Myocyte (in vitro differentiated cells): ENCODE results near the gene CDH4. TPM values are rescaled to one million over a fixed set of nuclear protein-coding genes. Genes with fewer than 3 reads are reported as not detected.

Source experiments
- DNase-seq: peaks from one replicate; pipeline ENCODE4 v3.0.0-alpha.2; 2012; ENCODE audit warnings: low read depth
- total RNA-seq: library from RNA; depleted of rRNA; stranded (reverse); fragments of >200 nt; gene quantifications from 2 replicates; pipeline ENCODE4 v1.2.3, GENCODE V29; 2014

CDH4 gene
- total RNA-seq, 1 donor from 2014 or later = 0.45 TPM

DNA sequence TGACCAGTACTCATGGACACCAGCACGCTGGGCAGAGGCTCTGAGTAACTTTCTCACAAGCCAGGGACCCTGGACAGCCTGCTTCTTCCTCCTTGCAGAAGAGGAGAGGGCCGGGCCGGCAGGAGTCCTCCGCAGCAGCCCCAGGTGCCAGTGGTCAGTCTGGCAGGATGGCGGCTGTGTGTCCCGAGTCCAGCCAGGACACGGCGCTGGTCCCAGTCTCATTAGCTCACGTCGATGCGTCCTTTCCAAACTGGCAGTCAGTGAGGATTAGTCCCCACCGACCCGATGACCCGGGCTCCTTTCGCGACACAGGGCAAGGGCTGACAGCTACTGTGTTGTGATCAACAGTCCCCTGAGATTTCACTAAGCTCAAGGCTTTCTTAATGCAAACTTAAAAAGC lies 546.6 kb downstream of the CDH4 start:
- no peak for DNase-seq

- no peak for DNase-seq
Measured at GRCh38 chr20:61799394-61799923, 547.4 kb downstream of the CDH4 start.

- DNase-seq = no peak
Measured at GRCh38 chr20:61799928-61800327, 547.9 kb downstream of the CDH4 start.

DNA sequence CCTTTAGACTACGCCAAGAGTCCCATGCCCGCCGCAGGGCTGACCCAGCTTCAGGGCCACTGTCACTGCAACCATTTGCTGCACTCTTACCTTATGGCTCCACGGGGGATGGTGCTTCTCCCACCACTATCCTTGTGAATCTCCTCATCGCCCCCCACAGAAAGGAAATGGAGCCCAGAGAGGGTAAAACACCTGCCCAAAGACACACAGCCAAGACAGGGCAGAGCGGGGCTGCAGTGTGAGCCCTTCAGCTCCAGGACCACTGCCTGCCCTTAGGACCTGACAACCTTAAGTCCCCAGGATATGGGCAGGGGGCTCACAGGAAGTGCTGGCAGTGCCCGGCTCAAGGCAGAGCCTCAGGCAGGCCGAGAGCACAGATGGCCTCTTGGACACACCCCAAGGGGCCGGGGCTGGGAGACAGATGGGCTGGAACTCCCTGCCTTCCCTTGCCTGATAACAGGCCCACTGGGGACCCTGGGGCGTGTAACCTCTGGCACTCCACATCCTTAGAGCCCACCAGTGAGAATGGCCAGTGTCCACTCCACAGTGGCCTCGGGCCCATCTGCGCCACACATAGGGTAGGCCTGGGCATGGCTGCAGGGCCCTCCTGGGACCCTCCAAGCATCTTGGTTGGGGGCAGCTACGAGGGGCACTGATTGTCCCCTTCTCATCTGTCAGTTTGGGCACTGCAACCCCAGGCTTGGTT lies 548.5 kb downstream of the CDH4 start:
- no peak for DNase-seq

DNA sequence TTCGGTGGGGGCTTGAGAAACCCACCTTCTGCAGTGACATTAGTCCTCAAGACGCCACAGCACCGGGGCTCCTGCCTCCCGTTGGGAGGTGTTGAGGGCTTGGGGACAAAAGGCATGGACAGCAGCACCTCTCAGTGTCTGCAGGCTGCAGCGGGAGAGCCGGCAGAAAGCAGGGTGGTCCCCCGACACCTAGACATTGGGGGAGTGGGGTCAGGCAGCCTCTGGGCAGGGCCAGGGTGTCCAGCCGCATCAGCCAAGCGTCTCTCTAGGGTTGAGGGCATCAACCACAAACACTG lies 549.0 kb downstream of the CDH4 start:
- no peak for DNase-seq

DNA sequence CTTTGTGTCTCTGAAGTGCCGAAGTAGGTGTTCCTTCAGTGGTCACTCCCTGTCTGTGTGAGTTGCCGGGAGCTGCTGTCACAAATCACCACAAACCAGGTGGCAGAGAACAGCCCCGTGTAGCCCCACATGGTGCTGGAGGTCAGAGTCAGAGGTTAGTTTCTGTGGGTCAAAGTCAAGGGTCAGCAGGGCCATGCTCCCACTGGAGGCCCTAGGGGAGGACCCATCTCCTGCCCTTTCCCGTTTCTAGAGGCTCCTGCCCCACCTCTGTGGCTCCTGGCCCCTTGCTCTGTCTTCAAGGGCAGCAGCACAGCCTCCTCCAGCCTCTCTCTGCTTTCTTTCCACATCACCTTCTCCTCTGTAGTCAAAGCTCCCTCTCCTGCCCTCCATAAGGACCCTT lies 549.4 kb downstream of the CDH4 start:
- DNase-seq = no peak

GRCh38 chr20:61801857-61802442 lies 549.9 kb downstream of the CDH4 start:
- no peak for DNase-seq

GRCh38 chr20:61802721-61803311 lies 550.8 kb downstream of the CDH4 start:
- no peak for DNase-seq

DNA sequence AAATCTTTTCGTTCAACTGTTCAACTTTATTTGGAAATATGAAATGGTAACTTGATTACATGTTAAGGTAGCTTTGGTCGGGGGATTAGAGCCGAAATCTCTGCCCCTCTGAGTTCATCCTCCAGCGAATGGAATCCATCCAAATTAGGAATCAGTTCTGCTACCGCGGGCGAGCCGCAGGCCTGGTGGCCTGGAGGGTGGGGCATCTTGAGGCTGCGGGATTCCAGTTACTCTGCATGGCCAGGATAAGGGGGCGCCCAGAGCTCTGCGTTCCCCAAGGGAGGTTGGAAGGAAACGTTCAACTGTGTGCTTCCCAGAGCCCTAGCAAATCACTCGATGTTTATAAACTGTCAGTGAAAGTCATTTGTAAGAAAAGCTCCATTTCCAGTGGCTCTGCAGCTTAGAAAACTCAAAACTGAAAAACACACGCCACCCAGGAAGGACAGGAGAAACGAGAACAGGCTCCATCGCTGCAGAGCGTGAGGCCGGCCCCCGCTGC lies 551.4 kb downstream of the CDH4 start:
- peak; percentile 2 for DNase-seq

- no peak for DNase-seq
Measured at GRCh38 chr20:61803915-61804751, 552.1 kb downstream of the CDH4 start.

DNA sequence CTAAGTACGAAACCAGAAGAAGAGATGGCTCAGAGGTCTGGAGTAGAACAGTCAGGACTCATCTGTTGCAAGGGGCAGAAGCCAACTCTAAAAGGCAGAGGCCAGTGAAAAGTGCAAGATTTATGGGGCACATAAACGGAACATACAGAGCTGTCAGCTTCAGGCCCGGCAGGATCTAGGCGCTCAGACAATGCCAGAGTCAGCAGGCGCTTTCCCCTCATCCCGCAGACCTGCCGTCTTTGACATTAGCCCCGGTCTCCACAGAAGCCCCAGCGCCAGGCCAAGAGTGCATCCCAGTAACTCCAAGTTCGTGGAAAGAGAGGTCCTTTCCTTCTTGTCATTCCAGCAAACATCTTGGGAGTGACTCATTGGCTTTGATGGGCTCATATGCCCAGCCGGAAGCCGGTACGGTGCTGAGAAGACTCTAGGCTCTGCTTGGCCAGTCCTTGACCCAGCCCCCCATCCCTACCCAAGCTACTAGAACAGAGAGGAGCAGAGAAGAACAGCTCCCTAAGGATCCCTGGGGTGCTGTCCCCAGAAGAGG lies 552.8 kb downstream of the CDH4 start:
- DNase-seq = no peak

- DNase-seq = no peak
Measured at GRCh38 chr20:61805365-61805764, 553.3 kb downstream of the CDH4 start.

DNA sequence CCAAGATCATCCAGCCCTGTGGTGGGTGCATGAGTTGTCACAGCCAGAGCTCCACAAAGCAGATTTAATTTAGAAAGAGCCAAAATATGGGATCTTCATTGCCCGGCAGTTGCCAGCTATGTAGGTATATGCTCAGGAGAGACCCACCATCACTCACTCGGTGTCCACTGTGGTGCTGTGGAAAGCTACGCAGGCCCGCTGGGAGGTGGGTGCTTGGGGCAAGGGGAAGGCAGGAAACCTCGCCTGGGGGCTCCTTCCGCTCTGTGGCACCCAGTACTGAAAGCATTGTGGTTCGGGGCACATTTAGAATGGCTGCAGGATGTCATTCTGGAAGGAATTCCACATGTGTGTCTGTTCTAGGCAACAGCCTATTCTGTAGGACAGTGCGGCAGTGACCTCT lies 553.7 kb downstream of the CDH4 start:
- no peak for DNase-seq

DNA sequence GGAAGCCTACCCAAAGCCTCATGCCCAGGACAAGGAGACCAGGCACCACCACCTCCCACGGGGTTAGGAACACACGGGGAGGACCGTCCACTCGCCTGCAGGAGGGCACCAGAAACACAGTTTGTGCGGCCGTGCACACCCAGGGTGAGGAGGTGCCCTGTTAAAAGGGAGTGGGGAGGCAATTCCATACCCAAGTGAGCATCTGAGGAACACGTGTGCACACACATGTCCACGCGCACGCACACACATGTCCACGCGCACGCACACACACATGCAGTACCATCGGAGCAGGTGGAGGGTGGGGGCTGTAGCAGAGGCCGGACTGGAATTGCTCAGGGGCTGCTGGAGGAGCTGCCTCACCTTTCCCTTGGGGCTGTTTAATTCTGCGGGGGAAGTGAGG lies 554.3 kb downstream of the CDH4 start:
- DNase-seq = no peak

- no peak for DNase-seq
Measured at GRCh38 chr20:61806995-61807394, 554.9 kb downstream of the CDH4 start.

DNA sequence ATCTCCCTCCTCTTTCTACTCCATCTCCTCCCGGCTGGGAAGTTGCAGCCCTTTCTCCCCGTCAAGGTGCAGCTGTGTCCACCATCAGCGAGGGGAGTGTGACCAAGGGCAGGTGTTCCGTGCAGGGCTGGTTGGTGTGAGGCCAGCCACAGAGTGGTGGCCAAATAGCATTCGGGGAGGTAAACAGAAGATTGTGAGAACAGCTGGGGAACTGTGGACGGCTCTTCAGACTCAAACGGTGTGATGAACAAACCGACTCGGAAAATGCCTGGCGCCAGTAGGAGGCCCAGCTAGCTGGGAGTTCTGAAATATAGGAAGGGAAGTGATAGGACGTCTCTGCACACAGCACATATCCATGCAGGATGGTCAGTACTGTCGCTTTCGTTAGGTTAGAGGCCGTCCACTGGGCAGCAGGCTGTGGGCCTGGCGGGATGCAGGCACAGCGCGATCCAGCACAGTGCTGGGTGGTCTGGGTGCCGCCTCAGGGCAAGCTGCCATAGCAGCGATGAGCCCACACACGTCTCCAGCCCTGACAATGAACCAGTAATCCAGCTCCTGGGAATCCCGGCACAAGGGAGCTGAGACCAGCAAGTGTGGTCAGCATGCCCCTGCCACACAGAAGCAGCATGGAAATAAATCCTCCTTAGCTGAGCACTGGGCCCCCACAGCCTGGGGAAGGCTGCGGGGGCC lies 555.6 kb downstream of the CDH4 start:
- DNase-seq = no peak

DNA sequence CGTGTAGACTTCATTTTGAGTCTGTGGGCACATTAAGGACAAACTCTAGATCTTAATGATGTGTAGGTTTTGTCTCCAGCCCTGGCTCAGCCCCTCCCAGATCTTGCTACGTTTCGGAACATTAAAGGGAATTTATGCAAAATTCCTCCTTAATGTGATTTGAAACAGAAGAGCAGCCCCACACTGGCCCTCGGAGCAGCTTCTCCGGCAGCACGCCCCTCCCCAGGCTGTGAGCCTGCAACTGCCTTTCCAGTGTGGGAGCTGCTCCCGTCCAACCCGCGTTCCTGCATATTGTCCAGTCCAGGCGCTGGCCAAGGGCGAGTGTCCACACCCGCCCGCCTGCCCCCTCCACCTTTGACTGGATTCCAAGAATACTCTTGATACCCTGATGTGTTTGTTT lies 556.4 kb downstream of the CDH4 start:
- no peak for DNase-seq

DNA sequence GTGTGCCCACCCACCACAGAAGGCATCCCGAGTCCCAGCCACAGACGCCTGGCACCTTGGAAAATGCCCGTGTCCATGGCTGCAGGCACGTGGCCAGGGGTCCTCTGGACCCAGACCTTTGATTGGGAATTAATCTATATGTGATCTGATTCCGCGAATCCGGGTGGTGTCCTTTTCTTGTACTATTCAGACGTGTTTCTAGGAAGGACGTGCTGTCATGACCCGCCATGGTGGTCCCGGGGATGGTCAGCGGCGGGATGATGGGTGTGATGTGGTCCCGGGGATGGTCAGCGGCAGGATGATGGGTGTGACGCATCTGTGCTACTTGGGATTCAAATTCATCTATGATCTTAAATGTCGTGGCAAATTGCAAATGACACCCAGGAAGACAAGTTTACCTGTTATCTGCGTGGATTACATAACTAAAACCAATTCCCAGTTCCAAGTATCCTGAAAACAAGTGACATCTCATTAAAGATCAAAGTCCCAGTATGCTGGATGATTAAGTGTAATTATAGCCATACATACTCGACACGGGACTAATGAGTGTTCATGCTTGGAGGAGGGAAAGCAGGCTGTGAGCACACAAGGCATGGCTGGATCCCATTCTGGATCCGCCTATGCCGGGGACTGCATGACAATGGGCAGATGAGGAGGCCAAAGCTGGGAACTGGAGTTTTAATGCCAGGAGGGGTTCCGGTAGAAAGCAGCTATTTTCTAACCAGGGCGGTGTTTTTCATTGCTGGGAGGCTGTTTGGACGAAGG lies 557.1 kb downstream of the CDH4 start:
- no peak for DNase-seq

DNA sequence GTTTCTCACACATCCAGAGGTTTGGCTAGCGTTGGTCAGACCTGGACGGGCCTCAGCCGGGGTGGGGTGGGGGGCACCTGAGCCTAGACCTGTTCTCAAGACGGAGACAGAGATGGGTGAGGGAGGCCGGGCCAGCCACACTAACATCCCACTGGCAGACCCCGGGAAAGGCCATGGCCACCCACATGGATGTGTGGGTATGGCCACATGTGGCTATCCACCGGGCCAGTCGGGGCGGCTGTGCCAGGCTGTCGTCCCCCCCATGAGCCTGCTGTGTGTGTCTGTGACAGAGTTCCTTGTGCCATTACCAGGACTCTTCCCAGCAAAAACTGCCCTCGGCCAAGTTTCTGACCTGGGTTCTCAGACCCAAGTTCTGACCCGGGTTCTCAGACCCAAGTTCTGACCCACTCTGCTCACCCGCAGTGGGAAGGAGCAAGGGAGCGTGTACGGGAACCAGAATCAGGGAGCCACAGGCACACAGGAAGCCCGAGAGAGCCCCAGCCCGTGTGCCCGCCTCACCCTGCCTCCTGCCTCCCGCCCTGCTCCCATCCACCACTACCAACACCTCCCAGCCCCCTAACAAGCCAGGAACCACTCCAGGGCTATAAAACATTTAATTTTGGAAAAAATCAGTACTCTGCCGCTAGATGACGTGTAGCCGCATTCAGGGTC lies 558.1 kb downstream of the CDH4 start:
- DNase-seq = no peak

DNA sequence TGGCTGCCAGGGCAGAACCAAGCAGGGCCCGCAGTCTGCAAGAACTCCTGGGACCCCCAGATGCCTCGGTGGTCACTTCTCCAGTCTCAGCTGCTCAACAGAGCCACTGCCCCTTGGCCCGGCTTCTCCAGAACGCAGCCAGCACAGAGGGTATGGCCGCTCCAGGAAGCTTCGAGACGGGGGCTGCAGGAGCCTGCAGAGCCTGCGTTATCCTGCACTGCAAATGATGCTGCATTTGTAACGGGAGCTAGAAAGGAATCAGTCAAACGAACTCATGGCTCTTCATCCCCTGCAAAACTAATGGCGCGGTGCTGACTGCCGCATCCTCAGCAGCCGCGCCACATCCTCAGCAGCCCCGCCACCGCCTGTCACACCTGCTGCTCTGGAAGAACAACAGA lies 558.7 kb downstream of the CDH4 start:
- DNase-seq = no peak
